HG02678 (cell line): Measurements from ENCODE around the gene BATF.

Experiments
- ATAC-seq: cut with Tn5 transposase; IDR thresholded peaks from one replicate; pipeline ENCODE4 v1.9.1; 2021; ENCODE audit warnings: mild to moderate bottlenecking, moderate library complexity; ENCODE audit not compliant: unreplicated experiment

BATF gene

DNA sequence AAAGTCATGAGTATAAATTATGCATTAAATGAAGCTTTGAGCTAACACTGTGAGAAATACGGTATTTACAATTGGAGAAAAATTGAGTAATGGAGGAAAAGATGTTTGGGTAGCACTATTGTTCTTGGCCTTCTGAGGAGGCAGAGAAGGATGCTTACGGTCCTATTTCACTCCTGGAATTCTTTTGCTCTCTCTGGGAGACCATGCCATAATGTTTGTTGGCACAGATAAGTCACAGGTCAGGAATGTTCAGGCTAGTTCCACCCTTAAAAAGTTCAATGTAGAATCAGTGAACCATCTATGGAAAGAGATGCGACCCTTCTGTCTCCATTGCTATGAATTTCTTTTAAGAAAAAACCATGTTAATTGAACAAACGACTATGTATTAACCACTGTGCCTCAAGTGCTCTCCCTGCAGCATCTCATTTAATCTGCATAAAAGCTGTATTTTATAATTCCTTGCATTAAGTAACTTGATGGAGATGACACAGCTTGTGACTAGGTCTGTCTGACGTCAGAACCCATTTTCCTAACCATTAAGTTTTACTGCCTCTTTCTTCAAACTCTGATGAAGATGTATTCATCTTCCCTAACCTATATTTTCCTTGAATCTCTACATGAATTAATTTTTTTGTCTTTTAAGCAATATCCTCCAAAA, 9.5 kb downstream of the BATF start:
- ATAC-seq: no peak

DNA sequence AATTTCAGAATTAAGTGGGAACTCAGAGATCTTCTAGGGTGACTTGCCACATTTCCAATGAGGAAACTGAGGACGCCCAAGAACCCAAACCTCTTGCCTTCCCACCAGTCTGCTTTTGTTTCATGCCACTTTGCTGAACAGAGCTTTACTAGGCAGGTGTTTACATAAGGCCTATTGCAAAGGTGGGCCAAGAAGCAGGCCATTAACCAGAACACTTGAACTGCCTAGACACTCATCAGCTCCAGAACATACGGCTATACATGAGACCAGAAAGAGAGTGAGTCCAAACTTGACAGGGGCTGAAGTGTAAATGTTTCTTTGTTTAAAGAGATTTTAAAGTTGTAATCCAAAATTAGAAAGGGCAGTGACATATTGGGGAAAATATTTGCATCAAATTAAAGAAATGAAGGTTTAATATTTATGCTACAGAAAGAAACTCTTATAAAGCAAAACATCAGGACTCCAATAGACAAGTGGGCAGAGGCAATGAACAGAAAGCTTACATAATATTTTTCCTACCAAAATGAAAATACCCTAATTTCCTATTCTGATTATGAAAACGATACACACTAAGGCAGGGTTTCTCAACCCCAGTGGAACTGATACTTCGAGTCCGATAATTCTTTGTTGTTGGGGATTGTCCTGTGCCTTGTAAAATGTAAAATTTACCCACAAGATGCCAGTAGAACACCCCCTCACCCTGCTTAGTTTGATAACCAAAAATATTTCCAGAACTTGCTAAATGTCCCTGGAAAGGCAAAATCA, 11.7 kb downstream of the BATF start:
- no peak for ATAC-seq

DNA sequence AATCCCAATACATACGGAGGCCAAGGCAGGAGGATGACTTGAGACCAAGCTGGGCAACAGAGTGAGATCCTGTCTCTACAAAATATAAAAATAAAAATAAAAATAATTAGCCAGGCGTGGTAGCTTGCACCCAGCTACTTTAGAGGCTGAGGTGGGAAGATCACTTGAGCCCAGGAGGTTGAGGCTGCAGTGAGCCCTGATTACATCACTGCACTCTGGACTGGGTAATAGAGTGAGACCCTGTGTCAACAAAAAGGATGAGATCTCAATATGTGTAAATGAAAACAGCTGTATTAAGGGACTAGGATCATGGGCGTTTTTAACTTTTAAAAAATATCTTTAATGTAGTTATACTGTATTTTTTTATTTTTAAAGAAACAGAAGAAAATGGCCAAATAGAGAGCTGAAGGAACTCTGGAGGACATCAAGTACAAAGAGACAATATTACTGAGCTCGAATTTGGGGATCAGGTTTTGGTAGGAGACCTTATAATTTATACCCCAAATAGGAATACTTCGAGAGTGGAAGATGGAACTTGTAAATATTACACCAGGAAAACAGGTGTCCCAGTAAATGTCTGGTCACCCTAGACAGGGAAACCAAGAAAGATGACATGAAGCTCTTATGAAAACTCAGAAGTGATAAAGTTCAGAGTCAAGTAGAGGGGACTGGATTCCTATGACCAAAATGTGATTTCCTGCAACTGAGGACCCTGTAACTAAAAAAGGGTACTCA, 13.1 kb downstream of the BATF start:
- no peak for ATAC-seq

DNA sequence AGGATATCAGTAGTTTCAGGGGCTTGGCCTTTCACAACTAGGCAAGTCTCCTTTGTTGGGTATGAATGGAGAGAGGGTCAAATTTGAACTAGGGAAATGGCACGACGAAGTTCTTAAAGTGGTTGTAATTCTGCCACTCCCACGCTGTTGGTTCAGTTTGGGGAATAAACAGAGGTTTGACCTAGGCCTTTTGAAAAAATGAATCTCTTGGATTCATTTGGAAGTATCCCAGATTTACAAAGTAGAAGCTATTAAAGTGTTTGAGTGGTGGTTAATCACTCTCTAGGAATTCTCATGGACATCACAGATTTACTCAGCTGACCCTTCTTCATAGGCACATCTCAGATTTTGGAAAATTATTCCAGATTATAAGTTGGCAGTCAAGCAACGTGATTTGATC, 14.8 kb downstream of the BATF start:
- no peak for ATAC-seq

DNA sequence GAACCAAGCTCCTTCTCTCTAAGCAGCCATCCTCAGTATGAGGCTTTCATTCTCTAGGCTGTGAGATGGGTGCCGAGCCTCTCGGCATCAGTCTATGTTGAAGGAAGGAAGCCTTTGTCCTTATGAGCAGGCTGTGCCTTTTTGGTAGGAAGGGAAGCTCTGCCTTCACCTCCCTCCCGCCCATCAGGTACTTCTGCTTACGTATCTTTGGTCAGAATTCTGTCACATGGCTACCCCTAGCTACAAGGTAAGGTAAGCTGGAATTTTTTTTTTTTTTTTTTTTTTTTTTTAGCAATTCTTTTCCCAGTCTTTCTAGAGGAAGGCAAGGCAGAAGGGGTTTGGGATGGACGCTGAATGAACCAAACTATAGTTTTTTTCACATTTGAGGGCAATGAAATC, 16.9 kb downstream of the BATF start:
- no peak for ATAC-seq

DNA sequence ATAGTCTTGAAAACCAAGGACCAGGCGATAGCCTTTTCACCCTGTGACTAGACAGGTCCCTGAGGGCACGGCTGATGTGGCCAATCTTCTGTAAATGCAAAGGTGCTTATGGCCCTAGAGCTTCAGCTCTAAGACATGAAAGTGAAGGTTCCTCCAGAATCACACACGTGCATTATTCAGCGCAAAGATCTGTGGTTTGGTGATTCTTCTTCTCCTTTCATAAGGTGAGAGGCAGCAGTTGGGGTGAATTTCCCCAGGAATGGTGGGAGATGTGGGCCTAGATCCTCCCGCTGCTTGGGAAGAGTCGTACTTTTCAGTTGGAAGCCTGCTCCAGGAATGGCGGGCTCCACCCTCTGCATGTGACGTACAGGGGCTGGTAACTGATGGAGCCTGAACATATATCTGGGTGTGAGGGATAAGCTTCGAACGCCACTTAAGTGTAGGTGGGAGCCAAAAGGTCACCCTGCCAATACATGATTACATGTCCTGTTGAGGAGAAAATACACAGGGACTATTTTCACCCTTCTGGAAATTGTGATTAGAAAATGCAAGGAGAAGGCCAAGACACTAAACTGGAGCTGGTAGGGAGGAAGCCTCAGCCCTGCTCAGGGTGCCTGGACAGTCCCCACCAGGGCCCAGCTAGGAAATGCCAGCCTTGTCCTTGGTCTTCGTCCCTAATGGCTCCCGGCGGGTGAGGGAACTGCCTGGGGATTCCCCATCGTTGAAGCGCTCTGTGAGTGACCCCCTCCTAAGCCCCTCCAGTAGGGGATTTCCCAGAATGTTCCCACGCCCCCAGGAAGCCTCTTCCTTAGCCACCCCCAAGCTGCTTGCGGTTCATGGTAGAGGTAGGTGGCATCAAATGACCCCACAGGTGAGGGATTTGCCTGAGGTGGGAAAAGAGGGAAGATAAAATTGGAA, 17.6 kb downstream of the BATF start:
- ATAC-seq: peak; percentile 71

DNA sequence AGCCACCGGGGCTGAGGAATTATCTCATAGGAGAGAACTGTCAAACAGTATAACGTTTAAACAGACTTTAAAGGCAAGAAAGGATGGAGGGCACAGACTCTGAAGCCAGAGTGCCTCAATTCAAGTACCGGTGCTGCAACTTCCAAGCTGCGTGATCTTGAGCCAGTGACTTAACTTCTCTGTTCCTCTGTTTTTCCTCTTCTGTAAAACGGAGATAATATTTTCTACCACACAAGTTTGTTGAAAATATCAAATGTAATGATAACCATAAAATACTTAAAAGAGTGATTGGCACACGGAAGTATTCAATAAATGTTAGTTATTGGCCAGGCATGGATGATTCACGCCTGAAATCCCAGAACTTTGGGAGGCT, 18.2 kb downstream of the BATF start:
- ATAC-seq: no peak

DNA sequence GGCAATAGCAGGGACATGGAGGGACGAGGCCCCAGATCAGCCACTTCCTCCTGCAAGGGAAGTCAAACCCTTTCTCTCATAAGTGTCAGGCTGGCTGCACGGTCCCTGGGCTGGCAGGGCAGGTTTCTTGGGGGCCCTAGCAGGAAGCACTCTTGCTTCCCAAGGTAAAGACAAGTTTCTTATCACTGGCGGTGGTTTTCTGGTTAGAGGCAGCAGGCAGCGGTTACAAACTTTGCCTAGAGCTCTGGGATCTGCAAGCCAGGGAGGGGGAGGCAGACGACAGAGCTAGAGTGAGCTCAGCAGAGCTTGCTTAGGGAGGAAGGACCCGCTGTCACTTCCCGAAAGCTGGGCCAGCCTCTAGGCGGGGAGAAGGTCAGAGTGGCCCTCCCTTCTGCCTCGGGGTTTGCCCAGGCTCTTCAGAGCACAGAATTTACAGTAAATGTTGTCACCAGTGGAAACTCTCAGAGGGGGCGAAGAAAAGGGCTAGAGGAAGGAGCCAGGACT, 20.4 kb downstream of the BATF start:
- ATAC-seq: peak; percentile 62

DNA sequence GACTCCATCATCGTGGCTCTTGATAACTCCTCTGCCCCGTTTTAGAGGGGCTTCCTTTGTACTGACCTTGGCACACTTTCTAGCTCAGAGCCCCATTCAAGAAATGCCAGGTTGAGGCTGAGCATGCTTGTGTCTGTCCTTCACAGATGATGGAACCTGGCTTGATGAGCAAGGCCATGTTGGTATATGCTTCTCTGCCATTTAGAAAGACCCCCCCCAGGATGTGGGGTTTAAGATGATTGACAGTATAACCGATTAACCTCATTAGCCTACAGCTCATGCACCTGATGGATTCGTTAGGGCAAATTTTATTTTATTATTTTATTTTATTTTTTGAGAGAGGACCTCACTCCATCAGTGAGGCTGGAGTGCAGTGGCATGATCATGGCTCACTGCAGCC, 21.0 kb downstream of the BATF start:
- peak; percentile 11 for ATAC-seq

DNA sequence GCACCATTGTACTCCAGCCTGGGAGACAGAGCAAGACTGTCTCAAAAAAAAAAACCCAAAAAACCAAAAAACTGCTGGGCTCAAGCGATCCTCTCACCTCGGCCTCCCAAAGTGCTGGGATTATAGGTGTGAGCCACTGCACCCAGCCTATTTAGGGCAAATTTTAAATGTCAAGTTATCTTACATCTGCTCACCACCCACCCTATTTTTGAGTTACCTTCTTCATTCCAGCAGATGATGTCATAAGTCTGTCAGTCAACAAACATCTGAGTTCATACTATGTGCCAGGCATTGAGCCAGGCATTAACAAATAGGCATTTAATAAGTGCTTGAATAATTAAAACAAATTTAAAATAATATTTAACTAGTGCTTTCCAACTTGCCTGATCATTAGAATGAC, 21.5 kb downstream of the BATF start:
- no peak for ATAC-seq

DNA sequence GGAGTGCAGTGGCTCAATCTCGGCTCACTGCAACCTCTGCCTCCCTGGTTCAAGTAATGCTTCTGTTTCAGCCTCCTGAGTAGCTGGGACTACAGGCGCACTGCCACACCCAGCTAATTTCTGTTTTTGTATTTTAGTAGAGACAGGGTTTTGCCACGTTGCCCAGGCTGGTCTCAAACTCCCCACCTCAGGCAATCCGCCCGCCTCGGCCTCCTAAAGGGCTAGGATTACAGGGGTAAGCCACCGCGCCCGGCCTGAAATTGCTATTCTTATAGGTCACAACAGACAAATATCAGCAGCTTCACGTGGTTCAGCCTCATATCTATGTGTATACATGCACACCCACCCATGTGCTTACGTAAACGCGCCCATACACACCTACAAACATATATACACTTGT, 23.6 kb downstream of the BATF start:
- ATAC-seq: no peak

DNA sequence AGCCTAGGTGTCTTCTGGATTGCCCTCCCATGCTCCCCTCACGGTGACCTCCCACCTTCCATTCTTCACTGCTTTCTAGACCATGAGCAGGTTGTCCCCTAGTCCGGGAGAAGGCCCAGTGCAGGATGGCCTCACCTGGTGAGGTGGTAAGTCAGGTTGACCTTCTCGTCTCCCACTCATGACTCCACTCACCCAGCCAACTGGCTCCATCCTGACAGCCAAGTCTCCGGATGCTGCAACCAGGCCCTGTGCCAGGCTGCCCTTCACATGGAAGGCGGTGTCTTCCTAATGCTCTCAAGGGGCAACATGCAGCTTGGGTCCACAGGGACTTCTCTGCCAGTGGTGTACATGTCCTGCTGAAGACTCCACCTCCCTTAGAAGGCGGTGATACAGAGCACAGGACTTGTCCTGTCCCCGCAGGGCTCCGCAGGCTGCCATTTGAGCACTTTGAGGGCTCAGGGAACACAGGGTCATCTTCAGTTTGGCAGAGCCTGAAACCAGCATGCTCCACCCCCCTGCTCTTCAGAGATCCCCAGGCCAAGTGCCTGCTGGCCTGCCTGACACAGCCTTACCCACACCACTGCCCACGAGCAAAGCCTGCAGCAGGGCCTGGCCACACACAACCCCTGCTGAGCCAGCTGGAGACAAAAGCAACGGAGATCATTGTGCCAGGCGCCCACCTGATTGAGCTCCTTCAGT, 25.4 kb downstream of the BATF start:
- ATAC-seq: no peak

DNA sequence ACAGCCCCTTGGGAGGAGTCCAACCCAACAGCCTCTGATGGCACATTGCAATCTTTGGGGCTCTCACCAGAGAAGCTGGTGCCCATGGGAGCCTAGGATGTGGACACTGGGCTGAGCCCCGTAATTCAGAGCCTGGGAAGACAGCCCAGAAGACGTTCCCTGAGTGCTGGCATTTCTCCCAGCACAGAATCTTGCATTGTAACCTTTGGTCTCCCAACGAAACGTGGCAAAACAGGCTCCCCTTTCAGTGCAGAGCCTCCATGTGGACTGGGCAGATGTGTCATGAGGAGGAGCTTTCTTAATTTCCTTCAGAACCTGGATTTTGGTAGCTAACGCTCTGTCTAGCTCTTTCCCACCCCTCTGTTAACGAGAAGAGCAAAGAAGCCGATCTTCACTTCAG, 26.3 kb downstream of the BATF start:
- no peak for ATAC-seq

DNA sequence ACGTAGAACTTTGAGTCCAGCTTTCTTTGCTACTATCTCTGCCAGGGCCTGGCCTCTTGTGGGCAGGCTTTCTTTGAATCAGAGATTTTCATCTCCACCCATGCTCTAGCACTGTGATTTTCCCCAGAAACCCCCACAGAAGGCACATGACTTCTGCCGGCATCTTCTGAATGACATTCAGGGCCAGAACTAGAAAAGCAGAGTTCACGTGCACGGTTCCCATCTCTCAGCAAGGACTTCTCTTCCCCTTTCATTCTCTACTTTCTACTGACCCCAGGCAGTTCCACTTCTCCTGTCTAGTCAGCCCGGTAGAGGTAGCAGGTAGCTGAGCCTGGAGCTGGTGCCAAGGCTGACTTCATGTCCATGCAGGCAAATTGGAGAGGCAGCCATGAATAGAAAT, 26.9 kb downstream of the BATF start:
- peak; percentile 53 for ATAC-seq

DNA sequence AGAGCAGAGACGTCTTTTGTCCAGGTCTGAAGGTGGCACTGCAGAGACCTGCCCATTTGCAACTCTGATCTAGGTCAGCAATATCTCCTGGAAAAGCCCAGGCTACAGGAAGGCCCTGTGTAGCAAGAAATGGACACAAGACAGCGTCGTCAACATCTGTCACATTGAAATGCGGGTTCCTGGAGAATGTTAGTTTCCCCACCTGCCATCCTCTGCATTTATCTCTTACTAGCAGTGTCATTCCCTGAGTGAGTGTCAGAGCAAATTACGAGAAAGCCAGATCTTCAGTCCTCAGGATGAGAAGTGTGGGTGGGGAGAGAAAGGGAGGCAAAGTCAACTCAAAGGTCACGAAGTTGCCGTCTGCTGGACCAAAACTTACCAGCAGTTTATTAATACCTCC, 28.8 kb downstream of the BATF start:
- no peak for ATAC-seq

DNA sequence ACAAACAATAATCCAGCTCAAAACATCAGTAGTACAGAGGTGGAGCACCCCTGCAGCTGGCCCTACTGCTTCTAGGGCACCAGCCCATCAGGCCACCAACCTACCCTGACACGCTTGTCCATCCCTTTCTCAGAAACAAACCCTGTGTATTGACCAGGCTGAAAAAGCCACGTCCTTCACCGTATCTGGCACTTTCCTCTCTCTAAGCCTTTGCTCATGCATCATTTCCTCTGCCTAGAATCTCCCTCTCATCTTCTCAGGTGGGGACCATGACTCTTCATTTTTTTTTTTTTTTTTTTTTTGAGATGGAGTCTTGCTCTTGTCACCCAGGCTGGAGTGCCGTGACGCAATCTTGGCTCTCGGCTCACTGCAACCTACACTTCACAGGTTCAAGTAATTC, 30.9 kb downstream of the BATF start:
- ATAC-seq: no peak

DNA sequence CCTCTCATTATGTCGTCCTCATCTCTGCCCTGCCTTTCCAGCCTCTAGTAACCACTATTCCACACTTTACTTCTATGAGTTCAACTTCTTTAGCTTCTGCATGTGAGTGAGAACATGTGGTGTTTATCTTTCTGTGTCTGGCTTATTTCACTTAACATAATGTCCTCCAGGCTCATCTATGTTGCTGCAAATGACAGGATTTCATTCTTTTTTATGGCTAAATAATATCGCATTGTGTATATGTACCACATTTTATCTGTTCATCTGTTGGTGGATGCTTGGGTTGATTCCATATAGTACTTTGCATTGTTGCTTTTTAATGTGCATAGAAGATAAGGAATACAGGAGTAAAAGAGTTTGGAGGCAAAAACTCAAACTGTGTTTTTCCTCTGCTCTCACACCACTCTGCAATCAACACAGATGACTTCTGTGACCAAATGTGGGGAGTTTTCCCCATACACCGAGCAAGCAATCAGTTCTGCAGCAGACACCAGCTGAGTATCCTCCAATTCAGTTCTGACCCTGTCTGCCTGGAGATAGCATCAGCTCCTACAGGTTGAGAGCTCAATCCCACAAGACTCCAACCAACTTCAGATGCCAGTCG, 31.6 kb downstream of the BATF start:
- no peak for ATAC-seq

DNA sequence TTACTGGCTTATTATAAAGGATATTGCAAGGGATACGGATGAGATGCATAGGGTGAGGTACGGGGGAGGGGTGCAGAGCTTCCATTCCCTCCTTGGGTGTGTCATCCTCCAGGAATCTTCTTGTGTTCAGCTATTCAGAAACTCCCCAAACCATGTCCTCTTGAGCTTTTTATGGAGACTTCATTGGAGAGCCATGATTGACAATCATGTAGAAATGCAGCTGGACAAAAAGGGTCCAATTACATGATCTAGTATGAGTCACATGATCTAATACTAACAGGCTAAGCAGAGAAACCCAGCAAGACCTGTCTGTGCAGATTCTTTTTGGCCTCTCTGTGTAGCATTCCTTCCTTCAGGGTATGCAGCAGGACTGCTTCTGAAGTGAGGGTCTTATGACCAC, 32.2 kb downstream of the BATF start:
- ATAC-seq: no peak

DNA sequence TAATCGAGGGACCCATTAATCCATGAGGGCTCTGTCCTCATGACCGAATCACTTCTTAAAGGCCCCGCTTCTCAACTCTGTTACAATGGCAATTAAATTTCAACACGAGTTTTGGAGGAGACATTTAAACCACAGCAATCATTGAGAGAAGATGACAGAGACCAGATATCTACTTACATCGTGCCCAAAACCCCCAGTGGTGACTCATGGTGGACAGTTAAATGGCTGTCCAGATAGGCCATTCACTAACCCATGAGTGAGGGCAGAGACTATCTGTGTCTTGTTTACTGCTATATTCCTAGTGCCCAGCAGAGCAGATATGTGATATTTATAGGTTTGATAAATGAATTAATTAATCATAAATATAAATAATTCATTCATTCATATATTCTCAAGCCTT, 36.2 kb downstream of the BATF start:
- no peak for ATAC-seq

DNA sequence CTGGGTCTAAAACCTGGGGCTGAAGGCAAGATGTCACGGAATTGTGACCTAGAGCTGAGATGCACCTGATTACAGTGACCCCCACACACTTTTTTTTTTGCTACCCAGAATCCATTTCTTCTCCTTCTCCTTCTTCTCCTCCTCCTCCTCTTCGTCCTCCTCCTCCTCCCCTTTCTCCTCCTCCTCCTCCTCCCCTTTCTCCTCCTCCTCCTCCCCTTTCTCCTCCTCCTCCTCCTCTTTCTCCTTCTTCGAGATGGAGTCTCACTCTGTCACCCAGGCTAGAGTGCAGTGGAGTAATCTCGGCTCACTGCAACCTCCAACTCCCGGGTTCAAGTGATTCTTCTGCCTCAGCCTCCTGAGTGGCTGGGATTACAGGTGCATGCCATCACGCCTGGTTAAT, 36.8 kb downstream of the BATF start:
- no peak for ATAC-seq
